H1 (cell line): ENCODE results near the gene EPS8. TPM values are rescaled to one million over a fixed set of nuclear protein-coding genes. Genes with fewer than 3 reads are reported as not detected.

ENCODE experiments used
- BRCA1 ChIP-seq: IDR thresholded peaks from 2 replicates; pipeline ENCODE4 v1.6.1; 2012; ENCODE audit warnings: low read depth, low read length, improper control_type of control experiment
- polyA plus RNA-seq, 7 experiments: library from polyadenylated mRNA; depleted of rRNA in 3 of 7; stranded (reverse) in 5 of 7; unstranded in 2 of 7; fragments of >200 nt in 5 of 7; fragments of 200-250 nt in 2 of 7; gene quantifications; 1 replicate in 5 of 7; 2 replicates in 1 of 7; 4 replicates in 1 of 7; pipeline versions ENCODE4 v1.2.1 to v1.2.3, GENCODE V29; 2011 to 2013; ENCODE audit warnings: missing spikeins in 2 of 7, mixed read lengths in 2 of 7
- total RNA-seq: library from RNA; stranded (reverse); fragmentation: NEBNext Ultra II Directional; extraction: Animal tissue kit (Norgen Biotek cat#: 25700); gene quantifications from 2 replicates; pipeline ENCODE4 v1.2.1, GENCODE V29; 2021

EPS8 gene
- total and polyA plus RNA-seq, 2 of the 8 experiments (the other 6 are each of a cell fraction or from before 2014, with no cell fraction given) = 3.0 to 4.6 TPM

GRCh38 chr12:15801770-15802744 is 12.9 kb upstream of the EPS8 start (continued):
- TF ChIP-seq BRCA1 = no peak
